ENCODE measurements around the gene KCNH8.

Gene KCNH8

DNA sequence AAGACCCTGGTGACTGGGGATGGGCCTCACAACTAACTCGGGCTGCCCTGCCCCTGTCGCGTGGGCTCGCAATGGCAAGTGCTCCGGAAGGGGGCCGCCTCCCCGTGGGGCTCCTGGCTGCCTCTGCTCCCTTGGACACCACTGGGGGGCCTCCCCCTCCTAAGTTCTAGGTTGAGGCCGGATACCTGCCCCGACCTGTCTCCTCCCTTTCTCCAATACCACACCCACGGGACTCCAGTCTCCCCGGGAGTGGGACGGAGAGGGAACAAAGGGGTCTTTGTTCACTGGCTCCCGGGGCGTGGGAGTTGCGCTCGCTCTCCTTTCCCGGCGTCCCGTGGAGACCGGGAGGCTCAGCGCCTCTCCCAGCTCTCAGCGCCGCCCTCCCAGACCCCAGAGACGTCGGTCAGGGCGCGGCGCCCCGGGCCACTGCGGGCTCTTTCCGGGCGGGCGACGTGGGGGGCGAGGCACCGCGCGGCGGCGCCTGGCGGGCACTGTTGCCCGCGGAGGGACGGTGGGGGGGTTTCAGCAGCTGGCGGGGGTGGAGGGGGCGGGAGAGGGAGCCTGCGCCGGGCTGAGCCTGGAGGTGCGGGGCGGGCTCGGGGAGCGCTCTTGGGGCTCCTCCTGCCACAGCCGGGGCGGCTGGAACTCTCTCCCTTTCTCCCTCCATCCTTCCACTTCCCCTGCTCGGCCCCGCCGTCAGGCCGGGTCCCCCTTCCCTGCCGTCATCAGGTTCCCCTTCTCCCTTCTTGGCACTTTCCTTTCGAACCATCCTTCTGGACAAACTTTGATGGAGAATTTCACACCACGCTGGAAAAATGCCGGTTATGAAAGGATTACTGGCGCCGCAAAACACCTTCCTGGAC is at the start of gene KCNH8:
Gene KCNH8 (plus strand): TSS at position 606 of the 863 bp plus-strand sequence. CDS start 210 bp downstream, at position 816.
- peak within 1 kb of the TSS in 7 of 21 experiments; percentile 9 to 66 (median 52) for H3K27ac ChIP-seq
- H3K4me3 ChIP-seq, result peak within 1 kb of the TSS; percentile 42 to 60 (median 49)

DNA sequence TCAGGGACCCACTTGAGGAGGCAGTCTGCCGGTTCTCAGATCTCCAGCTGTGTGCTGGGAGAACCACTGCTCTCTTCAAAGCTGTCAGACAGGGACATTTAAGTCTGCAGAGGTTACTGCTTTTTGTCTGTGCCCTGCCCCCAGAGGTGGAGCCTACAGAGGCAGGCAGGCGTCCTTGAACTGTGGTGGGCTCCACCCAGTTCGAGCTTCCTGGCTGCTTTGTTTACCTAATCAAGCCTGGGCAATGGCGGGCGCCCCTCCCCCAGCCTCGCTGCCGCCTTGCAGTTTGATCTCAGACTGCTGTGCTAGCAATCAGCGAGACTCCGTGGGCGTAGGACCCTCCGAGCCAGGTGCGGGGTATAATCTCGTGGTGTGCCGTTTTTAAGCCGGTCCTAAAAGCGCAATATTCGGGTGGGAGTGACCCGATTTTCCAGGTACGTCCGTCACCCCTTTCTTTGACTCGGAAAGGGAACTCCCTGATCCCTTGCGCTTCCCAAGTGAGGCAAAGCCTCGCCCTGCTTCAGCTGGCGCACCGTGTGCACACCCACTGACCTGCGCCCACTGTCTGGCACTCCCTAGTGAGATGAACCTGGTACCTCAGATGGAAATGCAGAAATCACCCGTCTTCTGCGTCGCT is 45.5 kb upstream of the KCNH8 start:
- Histone ChIP-seq H3K4me3 (peak overlapping the region in 1 of 7 experiments; percentile 14), H3K27ac (peak overlapping the region in 2 of 21 experiments; percentile 53 to 75)

DNA sequence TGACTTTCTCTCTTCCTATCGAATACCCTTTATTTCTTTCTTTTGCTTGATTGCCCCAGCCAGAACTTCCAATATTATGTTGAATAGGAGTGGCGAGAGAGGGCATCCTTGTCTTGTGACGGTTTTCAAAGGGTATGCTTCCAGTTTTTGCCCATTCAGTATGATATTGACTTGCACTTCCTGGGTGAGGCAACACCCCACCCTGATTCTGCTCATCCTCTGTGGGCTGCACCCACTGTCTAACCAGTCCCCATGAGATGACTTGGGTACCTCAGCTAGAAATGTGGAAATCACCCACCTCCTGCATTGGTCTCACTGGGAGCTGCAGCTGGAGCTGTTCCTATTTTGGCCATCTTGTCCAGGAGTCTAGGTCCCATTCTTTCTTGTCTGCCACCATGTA is 44.8 kb upstream of the KCNH8 start:
- peak overlapping the region in 1 of 21 experiments; percentile 75 for H3K27ac ChIP-seq
- H3K4me3 ChIP-seq, result no peak overlapping the region

DNA sequence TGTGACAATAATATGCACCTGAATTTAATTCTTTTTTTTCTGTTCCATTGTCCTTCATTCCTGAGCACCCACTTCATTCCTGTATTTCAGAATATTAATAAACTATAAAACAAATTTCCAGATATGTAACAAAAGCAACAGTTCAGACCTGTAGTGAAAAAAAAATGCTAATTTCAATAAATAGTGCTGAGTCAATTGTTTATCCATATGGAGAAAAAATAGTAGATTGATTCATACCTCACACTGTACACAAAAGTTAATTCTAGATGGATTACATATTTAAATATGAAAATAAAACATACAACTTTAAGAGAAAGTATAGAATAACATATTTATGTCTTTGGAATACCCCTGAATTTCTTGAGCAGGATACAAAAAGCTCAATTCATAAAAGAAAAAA is 43.9 kb upstream of the KCNH8 start:
- Histone ChIP-seq H3K27ac (no peak overlapping the region), H3K4me3 (no peak overlapping the region)

DNA sequence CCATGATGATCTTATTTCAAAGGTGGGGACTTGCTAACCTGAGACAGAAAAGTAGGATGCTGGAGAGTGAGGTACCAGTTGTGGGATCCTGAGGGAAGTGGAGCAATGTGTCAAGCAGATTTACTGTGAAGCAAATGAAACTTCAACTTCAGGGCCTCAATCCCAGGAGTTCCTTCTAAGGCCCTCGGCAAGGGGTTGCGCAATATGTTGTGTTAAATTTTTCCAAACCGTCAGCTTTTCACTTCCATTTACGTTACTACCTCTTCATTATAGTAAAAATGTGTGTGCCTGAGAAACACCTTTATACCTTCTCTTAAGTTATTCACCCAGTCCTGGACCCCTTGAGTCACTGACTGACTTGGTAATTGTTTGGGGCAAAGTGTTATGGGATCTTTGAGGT is 42.5 kb upstream of the KCNH8 start:
- H3K4me3 ChIP-seq, result no peak overlapping the region
- no peak overlapping the region for H3K27ac ChIP-seq

DNA sequence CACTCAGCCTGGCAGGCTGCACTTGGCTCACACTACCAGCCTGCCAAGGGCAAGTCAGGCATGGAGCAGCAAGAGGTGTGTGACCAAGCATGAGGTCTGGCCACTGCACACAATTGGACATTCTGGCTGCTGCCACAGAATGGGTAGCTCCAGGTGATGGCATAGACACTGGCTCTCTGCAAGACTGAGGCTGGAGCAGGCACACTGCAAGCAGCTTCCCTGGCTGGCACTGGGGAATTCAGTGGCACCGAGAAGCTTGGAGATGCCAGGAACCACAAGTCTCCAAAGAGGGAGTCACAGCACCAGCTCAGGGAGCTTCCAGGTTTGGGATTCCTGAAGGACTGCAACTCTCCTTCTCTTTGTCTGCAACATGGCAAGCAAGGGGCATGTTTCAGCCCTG is 42.0 kb upstream of the KCNH8 start:
- H3K4me3 ChIP-seq, result no peak overlapping the region
- no peak overlapping the region for H3K27ac ChIP-seq

DNA sequence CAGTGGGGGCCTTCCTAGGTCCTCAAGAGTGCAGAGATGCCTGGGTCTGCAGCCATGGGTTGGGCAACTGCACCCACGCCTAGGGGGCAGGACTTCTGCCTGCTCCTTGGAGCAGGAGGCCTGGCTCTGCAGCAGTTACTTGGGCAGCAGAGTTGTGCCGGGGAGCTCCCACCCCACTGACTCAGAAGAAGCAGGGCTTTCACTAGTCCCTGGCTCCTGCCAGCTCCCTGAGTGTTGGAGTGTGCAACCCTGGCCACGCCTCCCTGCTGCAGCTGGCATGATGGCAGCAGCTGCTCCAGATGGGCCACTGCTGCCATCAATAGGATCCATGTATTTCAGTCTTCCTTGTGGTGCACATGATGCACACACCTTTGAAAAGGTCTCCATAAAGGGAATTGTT is 40.6 kb upstream of the KCNH8 start:
- Histone ChIP-seq H3K27ac (no peak overlapping the region), H3K4me3 (no peak overlapping the region)

DNA sequence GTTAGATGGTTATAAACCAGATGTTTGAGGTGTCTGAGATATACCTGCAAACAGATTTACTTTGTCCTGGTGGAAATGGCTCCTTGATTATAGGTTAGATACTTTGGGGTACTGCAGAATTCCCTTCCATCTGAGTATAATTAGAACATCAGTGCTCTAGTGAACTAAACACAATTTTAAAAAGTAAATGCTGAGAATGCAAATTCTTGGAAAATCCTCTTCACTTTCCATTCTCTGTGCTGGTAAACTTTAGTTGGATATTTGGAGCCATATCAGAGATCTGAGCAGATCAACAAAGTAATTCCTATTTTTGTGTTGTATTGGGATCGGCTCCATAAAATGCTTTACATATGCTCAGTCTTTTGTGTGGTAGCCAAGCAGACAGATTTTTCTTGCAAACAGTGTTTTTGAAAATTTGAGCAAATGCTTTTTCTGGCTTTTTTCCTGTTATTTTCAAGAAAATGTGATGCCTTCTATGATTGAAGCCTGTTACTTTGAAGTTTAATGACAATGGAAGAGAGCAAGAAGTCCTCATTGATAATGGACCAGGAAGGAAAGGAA is 37.9 kb upstream of the KCNH8 start:
- Histone ChIP-seq H3K4me3 (no peak overlapping the region), H3K27ac (no peak overlapping the region)

DNA sequence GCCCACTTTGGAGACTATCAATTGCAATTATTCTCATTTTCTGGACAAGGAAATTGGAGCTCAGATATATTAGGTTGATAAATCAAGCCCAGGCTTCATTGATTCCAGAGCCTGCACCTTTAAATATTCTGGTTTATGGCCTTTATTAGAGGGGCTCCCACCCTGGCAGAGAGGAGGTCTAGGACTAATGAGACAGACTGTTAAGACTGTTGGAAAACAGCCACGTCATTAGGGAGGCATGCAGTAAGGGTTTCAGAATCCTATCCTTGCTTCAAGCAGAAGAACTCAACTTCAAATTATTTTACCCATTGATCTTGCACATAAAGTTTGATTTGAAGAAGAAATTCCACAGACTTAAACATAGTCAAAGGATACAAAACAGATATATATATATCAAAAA is 33.8 kb upstream of the KCNH8 start:
- no peak overlapping the region for H3K4me3 ChIP-seq
- H3K27ac ChIP-seq, result no peak overlapping the region

DNA sequence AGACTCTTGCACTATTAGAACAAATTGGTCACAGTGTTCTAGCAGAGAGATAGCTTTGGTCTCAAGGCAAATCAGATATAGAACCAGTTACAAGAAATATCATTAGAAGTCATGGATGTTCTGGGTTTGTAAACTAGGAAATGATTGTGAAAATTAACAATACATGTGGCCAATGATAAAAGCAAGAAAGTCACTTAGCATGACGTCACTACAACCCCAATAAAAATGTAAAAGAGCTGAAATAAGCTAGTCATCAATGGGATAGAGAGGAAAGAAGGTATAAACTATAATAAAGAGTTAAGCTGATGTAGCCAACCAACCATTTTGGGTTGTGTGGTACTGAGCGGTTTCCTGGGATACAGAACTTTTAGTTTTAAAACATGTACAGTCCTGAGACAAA is 32.1 kb upstream of the KCNH8 start:
- no peak overlapping the region for H3K27ac ChIP-seq
- no peak overlapping the region for H3K4me3 ChIP-seq

DNA sequence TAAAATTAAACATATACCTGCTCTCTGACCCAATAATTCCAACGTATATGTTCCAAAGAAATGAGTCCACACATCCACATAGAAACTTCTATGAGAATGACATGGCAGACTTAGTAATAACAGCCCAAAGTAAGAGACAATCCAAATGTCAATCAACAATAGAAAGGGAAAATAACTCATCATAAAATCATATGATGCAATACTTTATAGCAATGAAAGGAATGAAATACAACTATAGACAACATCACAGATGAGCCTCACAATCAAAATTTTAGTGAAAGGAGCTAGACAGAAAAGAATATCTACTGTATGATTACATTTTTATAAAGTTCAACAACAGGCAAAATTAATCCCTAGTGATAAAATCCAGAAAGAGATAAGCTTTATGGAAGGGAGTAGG is 23.6 kb upstream of the KCNH8 start:
- Histone ChIP-seq H3K27ac (no peak overlapping the region), H3K4me3 (no peak overlapping the region)

DNA sequence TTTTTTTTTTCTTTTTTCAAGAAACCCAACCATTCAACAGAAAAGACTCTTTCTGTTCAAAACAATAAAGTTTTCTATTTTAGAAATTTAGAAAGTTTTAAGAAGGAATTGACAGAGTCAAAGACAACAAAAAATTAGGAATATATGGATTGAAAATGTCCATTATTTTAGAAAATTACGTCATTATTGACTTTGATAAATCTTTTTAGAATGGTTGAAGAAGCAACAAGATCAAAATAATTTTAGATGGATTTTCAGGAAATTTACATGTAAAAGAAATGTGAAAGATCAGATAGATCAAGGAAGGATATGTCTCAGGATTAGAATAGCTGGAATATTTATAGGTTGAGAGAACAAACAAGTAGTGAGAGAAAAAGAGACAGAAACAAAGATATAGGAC is 8.4 kb upstream of the KCNH8 start:
- Histone ChIP-seq H3K27ac (no peak overlapping the region), H3K4me3 (no peak overlapping the region)

DNA sequence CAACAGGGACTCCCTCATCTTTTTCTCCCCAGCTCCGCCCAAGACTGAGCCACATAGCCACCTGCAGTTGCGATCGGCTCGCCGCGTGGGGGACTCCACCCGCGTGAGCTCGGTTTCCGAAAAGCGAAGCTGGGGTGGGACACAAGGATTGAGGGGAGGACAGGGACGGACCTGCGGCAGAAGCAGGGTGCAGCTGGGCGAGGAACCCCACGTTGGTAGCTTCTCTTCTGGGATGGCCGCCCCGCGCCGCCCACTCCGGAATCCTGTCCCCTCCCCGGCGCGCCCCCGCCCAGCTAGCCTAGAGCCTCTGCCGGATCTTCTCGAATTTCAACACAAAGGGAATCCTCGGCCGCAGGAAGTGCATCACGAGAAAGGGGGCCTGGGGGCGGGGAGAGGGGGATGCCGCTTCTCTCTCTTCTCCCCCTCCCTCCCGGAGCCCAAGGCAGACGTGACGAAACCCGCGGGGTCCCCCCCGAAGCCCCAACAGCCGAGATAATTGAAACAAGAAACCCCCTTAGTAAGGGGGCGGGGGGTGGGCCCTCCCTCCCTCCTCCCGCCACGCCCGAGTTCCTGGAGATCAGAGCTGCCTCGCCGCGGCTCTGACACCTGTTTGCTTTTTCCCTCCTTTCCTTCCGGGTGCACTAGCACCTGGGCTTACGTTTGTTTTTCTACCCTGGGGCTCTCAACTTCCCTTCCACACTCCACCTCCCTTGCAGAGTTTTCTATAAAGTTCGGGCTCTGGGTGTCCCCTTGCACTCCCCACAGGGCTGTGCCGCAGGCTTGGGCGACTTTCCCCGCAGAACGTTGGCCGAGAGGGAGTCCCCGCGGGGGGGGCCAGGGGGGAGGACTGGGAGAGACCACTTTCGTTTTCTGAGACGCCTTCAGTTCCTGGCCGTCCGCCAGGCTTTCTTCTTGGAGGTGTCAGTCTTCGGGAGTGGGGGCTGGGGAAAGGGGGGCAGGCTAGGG is 1.3 kb upstream of the KCNH8 start:
- Histone ChIP-seq H3K27ac (peak overlapping the region in 7 of 21 experiments; percentile 9 to 66 (median 52)), H3K4me3 (peak overlapping the region; percentile 42 to 60 (median 49))

DNA sequence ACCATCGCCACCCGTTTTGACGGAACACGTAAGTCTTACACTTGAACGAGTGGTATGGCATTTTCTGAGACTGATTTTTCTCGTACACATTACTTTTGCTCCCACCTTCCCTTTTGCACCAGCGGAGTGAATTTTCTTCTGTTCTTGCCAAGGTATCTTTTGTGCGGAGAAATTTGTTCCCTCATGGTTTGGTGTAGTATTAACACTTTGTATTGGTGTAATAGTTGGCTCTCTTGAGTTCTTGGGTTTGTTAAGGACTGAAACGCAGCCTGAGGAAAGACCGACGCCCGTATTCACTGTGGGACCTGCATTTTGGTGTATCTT is 420 bp downstream of the KCNH8 start:
- H3K4me3 ChIP-seq, result peak overlapping the region in 4 of 7 experiments; percentile 42 to 52 (median 47)
- no peak overlapping the region for H3K27ac ChIP-seq

DNA sequence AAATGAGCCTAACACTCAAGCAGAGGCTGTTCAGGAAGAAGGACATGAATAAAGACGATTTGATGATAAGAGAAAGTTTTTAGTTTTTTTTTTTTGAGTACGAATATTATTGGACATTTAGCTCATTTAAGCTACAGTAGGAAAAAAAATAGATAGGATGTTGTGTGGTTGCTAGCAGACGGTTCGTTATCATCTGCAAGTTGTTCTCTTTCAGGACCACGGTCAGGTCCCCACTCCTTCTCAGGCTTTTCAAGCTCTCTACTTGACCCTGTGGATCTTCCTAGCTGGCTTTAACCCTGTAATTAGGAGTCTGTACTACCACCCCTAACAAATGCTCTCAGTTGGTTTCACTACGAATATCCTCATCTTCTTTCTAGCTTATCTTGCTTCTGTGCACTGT is 1.1 kb downstream of the KCNH8 start:
- H3K27ac ChIP-seq, result no peak overlapping the region
- peak overlapping the region in 1 of 7 experiments; percentile 52 for H3K4me3 ChIP-seq

DNA sequence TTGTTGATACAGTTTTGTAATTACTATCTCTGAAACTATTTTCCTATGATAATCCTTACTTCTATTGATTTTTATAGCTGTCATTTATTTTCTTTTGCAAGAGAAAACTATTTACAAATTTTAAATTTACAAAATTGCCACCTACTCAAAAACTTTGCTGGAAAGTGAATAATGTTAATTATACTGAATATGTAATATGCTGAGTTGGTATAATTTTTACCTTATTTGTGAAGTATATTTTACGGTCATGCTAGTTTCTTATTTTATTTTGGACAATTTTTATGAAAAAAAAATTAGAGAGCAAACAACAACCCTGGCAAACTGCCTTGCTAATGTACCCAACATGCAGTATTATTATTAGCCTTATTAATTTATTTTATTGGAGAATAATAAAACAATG is 2.9 kb downstream of the KCNH8 start:
- Histone ChIP-seq H3K27ac (no peak overlapping the region), H3K4me3 (no peak overlapping the region)

DNA sequence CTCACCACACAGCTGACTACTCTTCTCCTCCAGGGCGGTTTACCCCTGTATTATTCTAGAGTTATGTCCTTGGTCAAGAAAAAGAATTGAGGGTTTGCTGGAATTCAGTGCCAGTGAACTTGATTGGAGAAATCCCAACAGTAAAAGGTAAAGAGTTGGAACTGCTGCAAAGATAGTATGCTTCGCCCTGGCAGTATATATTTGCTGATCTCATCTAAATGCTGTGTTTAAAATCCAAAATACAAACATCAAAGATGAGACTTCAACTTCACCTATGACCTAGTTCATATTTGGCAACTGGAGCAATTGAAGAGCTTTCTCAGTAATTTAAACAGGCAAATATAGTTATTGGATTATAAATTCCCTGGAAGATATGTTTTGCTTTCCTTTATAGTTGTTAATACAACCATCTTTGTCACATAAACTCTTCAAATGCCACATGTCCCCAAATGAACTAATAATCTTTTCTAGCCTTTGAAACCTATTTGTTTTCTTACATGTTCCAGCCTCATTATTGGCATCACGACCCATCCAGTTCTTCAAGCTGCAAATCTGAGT is 6.5 kb downstream of the KCNH8 start:
- Histone ChIP-seq H3K27ac (no peak overlapping the region), H3K4me3 (no peak overlapping the region)

DNA sequence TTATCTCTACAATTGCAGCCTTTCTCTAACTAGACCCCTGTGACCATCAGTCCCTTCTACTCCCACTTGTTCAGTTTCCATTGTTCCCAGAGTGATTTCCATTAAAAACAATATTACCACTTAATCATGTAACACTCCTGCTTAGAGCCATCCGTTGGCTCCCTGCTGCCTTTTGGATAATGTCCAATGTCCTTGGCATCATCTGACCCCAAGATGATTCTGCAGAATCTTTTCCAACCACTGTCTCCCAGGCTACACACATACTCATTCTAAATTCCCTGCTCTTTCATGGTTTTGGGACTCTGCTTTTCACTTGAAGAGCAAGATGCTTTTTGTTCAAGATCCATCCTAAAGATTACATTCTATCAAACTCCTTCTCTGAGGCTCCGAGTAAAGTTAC is 7.1 kb downstream of the KCNH8 start:
- Histone ChIP-seq H3K4me3 (no peak overlapping the region), H3K27ac (no peak overlapping the region)

DNA sequence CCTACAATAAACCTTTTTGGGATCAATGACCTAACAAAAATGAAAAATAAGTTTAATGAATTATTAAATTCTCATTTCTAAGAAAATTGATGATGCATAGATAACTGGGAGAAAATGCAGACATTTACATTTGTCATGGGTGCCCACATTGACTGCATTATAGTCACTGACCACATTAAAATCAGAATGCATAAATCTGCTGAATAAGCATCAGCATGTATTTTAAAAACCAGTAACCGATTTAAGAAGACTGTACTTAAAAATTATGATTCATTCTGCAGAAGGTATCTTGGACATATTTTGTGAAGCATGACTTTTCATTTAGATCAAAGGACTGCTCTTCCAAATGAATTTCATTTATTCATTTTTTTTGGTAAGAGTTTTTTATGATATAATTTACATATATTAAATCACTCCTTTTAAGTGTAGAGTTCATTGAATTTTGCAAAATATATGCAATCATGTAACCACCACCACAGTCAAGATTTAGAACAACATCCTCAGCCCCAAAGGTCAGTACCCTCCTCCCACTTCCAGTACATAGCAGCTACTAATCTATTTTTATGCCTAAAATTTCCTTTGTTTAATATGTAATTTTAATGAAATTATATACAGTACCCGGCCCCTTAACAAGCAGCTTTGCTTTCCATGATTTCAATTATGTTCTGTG is 11.8 kb downstream of the KCNH8 start:
- H3K4me3 ChIP-seq, result no peak overlapping the region
- no peak overlapping the region for H3K27ac ChIP-seq

Data from skin epidermis (tissue), 12 donors.